ENCODE measurements around the gene TRAPPC2. TPM values are rescaled to one million over a fixed set of nuclear protein-coding genes. Genes with fewer than 3 reads are reported as not detected.

TRAPPC2 gene
- total RNA-seq, 1 donor from 2014 or later: 12.4 TPM

- Mint-ChIP-seq H3K36me3 (ENCODE audit: low read depth, unreplicated experiment) (no peaks in the 10 kb centered on the region), H3K27me3 (ENCODE audit: unreplicated experiment) (peaks cover 3% of the 10 kb centered on the region), H3K4me3 (ENCODE audit: unreplicated experiment) (no peak overlapping the region), H3K9me3 (ENCODE audit: unreplicated experiment) (no peaks in the 10 kb centered on the region), H3K4me1 (ENCODE audit: unreplicated experiment) (peaks cover 31% of the 10 kb centered on the region), H3K27ac (ENCODE audit: unreplicated experiment) (peak overlapping the region; percentile 74)
- TF ChIP-seq CTCF (IDR thresholded peaks at IDR 0.05; ENCODE audit: unreplicated experiment): no peak
- DNase-seq (ENCODE audit: low spot score): no peak
Measured at GRCh38 chrX:13692771-13693231, 41.6 kb downstream of the TRAPPC2 start.

- Mint-ChIP-seq H3K27me3 (ENCODE audit: unreplicated experiment) (peaks cover 3% of the 10 kb centered on the region), H3K4me3 (ENCODE audit: unreplicated experiment) (no peak overlapping the region), H3K27ac (ENCODE audit: unreplicated experiment) (no peak overlapping the region), H3K9me3 (ENCODE audit: unreplicated experiment) (no peaks in the 10 kb centered on the region), H3K4me1 (ENCODE audit: unreplicated experiment) (peaks cover 31% of the 10 kb centered on the region), H3K36me3 (ENCODE audit: low read depth, unreplicated experiment) (no peaks in the 10 kb centered on the region)
- no peak for TF ChIP-seq CTCF (IDR thresholded peaks at IDR 0.05; ENCODE audit: unreplicated experiment)
- no peak for DNase-seq (ENCODE audit: low spot score)
Measured at GRCh38 chrX:13691841-13692371, 42.5 kb downstream of the TRAPPC2 start.

DNA sequence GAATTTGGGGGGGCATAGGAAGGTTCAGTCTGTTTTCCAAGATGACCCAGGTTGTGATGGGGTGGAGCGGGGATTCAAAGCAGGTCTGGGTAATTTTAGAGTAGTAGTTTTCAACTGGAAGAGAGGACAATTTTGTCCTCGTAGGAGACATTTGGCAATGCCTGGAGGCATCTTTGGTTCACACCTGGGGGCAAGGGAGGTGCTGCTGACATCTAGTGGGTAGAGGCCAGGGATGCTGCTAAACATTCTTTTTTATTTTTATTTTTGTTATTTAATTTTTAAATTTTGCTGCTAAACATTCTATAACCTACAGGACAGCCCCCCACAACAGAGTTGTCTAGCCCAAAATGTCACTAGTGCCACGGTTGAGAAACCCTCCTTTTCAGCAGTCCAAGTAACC, 43.6 kb downstream of the TRAPPC2 start:
- Mint-ChIP-seq H3K9me3 (ENCODE audit: unreplicated experiment) (no peaks in the 10 kb centered on the region), H3K27ac (ENCODE audit: unreplicated experiment) (no peak overlapping the region), H3K36me3 (ENCODE audit: low read depth, unreplicated experiment) (no peaks in the 10 kb centered on the region), H3K4me1 (ENCODE audit: unreplicated experiment) (peaks cover 31% of the 10 kb centered on the region), H3K27me3 (ENCODE audit: unreplicated experiment) (peaks cover 3% of the 10 kb centered on the region), H3K4me3 (ENCODE audit: unreplicated experiment) (peak overlapping the region; percentile 89)
- DNase-seq (ENCODE audit: low spot score): no peak
- no peak for TF ChIP-seq CTCF (IDR thresholded peaks at IDR 0.05; ENCODE audit: unreplicated experiment)

- no peak for TF ChIP-seq CTCF (IDR thresholded peaks at IDR 0.05; ENCODE audit: unreplicated experiment)
- H3K36me3 Mint-ChIP-seq (ENCODE audit: low read depth, unreplicated experiment): no peaks in the 10 kb centered on the region
- peaks cover 3% of the 10 kb centered on the region for H3K27me3 Mint-ChIP-seq (ENCODE audit: unreplicated experiment)
- peak overlapping the region; percentile 78 for H3K27ac Mint-ChIP-seq (ENCODE audit: unreplicated experiment)
- DNase-seq (ENCODE audit: low spot score): no peak
- peaks cover 22% of the 10 kb centered on the region for H3K4me1 Mint-ChIP-seq (ENCODE audit: unreplicated experiment)
- H3K4me3 Mint-ChIP-seq (ENCODE audit: unreplicated experiment): peak overlapping the region; percentile 91
- H3K9me3 Mint-ChIP-seq (ENCODE audit: unreplicated experiment): no peaks in the 10 kb centered on the region
Measured at GRCh38 chrX:13689741-13690211, 44.6 kb downstream of the TRAPPC2 start.

GRCh38 chrX:13688958-13689740, 45.3 kb downstream of the TRAPPC2 start, which contains the start of gene RAB9A:
RAB9A (plus strand) TSS chrX:13689128; CDS start chrX:13708747, 19,619 bp downstream.
- no peak for TF ChIP-seq CTCF (IDR thresholded peaks at IDR 0.05; ENCODE audit: unreplicated experiment)
- Mint-ChIP-seq H3K36me3 (ENCODE audit: low read depth, unreplicated experiment) (no peaks in the 10 kb centered on the region), H3K4me1 (ENCODE audit: unreplicated experiment) (peaks cover 20% of the 10 kb centered on the region), H3K9me3 (ENCODE audit: unreplicated experiment) (no peaks in the 10 kb centered on the region), H3K4me3 (ENCODE audit: unreplicated experiment) (peak within 1 kb of the TSS; percentile 91), H3K27ac (ENCODE audit: unreplicated experiment) (peak within 1 kb of the TSS; percentile 78), H3K27me3 (ENCODE audit: unreplicated experiment) (peaks cover 3% of the 10 kb centered on the region)
- peak; percentile 85 for DNase-seq (ENCODE audit: low spot score)

Data from endothelial cell (in vitro differentiated cells).